K562 (cell line): ENCODE measurements around the gene EIPR1. TPM values are rescaled to one million over a fixed set of nuclear protein-coding genes. Genes with fewer than 3 reads are reported as not detected.

Source experiments
- ATAC-seq: fragments of 200-7000 bp; cut with Tn5 transposase; 3 replicates; pipeline ENCODE4 v1.9.1; 2020; ENCODE audit warnings: moderate library complexity
- BruUV-seq: library from RNA; stranded (reverse); fragments of 400-500 nt; replicated peaks from 2 replicates; lab custom pipeline; 2021; lab: Mats Ljungman, UMichigan
- CTCF ChIA-PET: fragments of 300-600 bp; formaldehyde crosslinking; extraction: SDS; loops from one replicate; lab custom pipeline; 2021; ENCODE audit warnings: low intra/inter-chr PET ratio; lab: Yijun Ruan, JAX
- POLR2A ChIA-PET: fragments of 300-600, 350-650 bp; sonication (Branson Sonifier 250); formaldehyde crosslinking; extraction: SDS; loops from one replicate; lab custom pipeline; 2021; ENCODE audit warnings: antibody characterized with exemption, inconsistent platforms; lab: Yijun Ruan, JAX
- DNase-seq, 4 experiments: peaks; one replicate each; pipeline versions ENCODE4 v3.0.0 to v3.0.0-alpha.2; 2011 to 2018; ENCODE audit warnings: low spot score in 3 of 4, mixed read lengths in 3 of 4; ENCODE audit errors: extremely low read depth in 1 of 4
- FAIRE-seq: peaks from 2 replicates; lab custom pipeline; 2011; peaks lifted over from hg19 to GRCh38; lab: Jason Lieb, UNC
- H2AFZ ChIP-seq: 2 replicates; pipeline ENCODE4 v1.6.0; 2011; ENCODE audit warnings: low read depth, low read length, control low read depth, inconsistent platforms
- H3K27ac ChIP-seq: fragments of 200-600 bp; 3 replicates; pipeline ENCODE4 v1.8.0; 2011; ENCODE audit warnings: low read depth, mild to moderate bottlenecking, control low read depth, inconsistent platforms, low read length, moderate library complexity, mixed read lengths; ENCODE audit errors: extremely low read depth
- H3K27me3 ChIP-seq, 2 experiments: fragments of 300-600 bp in 1 of 2; 2 replicates in 1 of 2; 3 replicates in 1 of 2; pipeline versions ENCODE4 v1.6.0 to v1.8.0; 2011; ENCODE audit warnings: inconsistent platforms in 2 of 2, low read length in 2 of 2, mild to moderate bottlenecking in 1 of 2, mixed read lengths in 1 of 2, moderate library complexity in 1 of 2; ENCODE audit not compliant: control insufficient read depth in 2 of 2, insufficient read depth in 2 of 2
- H3K36me3 ChIP-seq: fragments of 300-600 bp; 3 replicates; pipeline ENCODE4 v1.8.0; 2011; ENCODE audit warnings: mild to moderate bottlenecking, low read length, inconsistent platforms; ENCODE audit not compliant: control insufficient read depth, insufficient read depth
- H3K4me1 ChIP-seq, 2 experiments: fragments of 200-600 bp in 1 of 2; replicated peaks in 1 of 2; 2 replicates in 1 of 2; 3 replicates in 1 of 2; pipeline versions ENCODE4 v1.5.1 to v1.8.0; 2011; ENCODE audit warnings: inconsistent platforms in 2 of 2, low read length in 2 of 2, mild to moderate bottlenecking in 1 of 2, mixed read lengths in 1 of 2, moderate library complexity in 1 of 2; ENCODE audit not compliant: control insufficient read depth in 2 of 2, insufficient read depth in 2 of 2
- H3K4me2 ChIP-seq: 2 replicates; pipeline ENCODE4 v1.6.1; 2011; ENCODE audit warnings: low read length, control low read depth, inconsistent platforms, mixed read lengths; ENCODE audit not compliant: insufficient read depth
- H3K4me3 ChIP-seq: fragments of 200-600 bp; sonication (generic), shearing (Covaris generic); 2 replicates; pipeline ENCODE4 v1.5.1; 2016; ENCODE audit warnings: control low read depth, inconsistent platforms
- H3K79me2 ChIP-seq: fragments of 200-600 bp; 3 replicates; pipeline ENCODE4 v1.8.0; 2011; ENCODE audit warnings: low read length, inconsistent platforms; ENCODE audit not compliant: control insufficient read depth, insufficient read depth
- H3K9ac ChIP-seq, 2 experiments: 2 replicates each; pipeline versions ENCODE4 v1.6.0 to v1.6.1; 2011; ENCODE audit warnings: low read depth in 2 of 2, low read length in 2 of 2, control low read depth in 1 of 2, inconsistent platforms in 1 of 2, mild to moderate bottlenecking in 1 of 2, mixed read lengths in 1 of 2; ENCODE audit not compliant: insufficient read depth in 1 of 2
- H3K9me1 ChIP-seq: one replicate; pipeline ENCODE4 v1.6.0; 2011; ENCODE audit warnings: inconsistent platforms, mild to moderate bottlenecking, low read length, moderate library complexity; ENCODE audit not compliant: control insufficient read depth, insufficient read depth
- H3K9me3 ChIP-seq: replicated peaks from 2 replicates; pipeline ENCODE4 v1.5.1; 2011; ENCODE audit warnings: low read depth, low read length, inconsistent platforms; ENCODE audit not compliant: control insufficient read depth, insufficient read depth
- H4K20me1 ChIP-seq: replicated peaks from 2 replicates; pipeline ENCODE4 v1.6.1; 2011; ENCODE audit warnings: low read length, inconsistent platforms, mixed read lengths; ENCODE audit not compliant: control insufficient read depth, insufficient read depth
- DPF2 ChIP-seq: fragments of 450-650 bp; IDR thresholded peaks from 2 replicates; pipeline ENCODE4 v1.6.1; 2016
- ELF4 ChIP-seq: fragments of 450-650 bp; formaldehyde crosslinking; IDR thresholded peaks from 2 replicates; pipeline ENCODE4 v1.4.0; 2022; ENCODE audit warnings: missing genetic modification characterization
- FOXJ3 ChIP-seq: sonication (generic); formaldehyde crosslinking; IDR thresholded peaks from 2 replicates; pipeline ENCODE4 v1.4.0; 2020; ENCODE audit warnings: mild to moderate bottlenecking, missing genetic modification reagents
- GABPA ChIP-seq: fragments of 200-800 bp; sonication (Bioruptor generic); conservative IDR thresholded peaks from 2 replicates; pipeline ENCODE4 v1.6.1; 2016; ENCODE audit warnings: low read depth, missing genetic modification characterization, missing compliant biosample characterization
- IFI16 ChIP-seq: fragments of 250-450 bp; sonication (Bioruptor Pico); IDR thresholded peaks from 2 replicates; pipeline ENCODE4 v2.1.2; 2022; ENCODE audit warnings: mild to moderate bottlenecking, inconsistent platforms
- JUND ChIP-seq, 2 experiments: IDR thresholded peaks; 2 replicates in 1 of 2; 3 replicates in 1 of 2; pipeline ENCODE4 v1.6.1; 2011; ENCODE audit warnings: borderline replicate concordance in 2 of 2, low read depth in 2 of 2, low read length in 2 of 2, improper control_type of control experiment in 1 of 2, missing biosample characterization in 1 of 2, missing genetic modification characterization in 1 of 2, missing genetic modification reagents in 1 of 2
- MAFF ChIP-seq: IDR thresholded peaks from 2 replicates; pipeline ENCODE4 v1.6.1; 2012; ENCODE audit warnings: low read length, improper control_type of control experiment
- MECOM ChIP-seq: fragments of 250-450 bp; sonication (Bioruptor Pico); IDR thresholded peaks from 2 replicates; pipeline ENCODE4 v1.8.0; 2022; ENCODE audit warnings: inconsistent platforms
- NCOA4 ChIP-seq: fragments of 450-650 bp; IDR thresholded peaks from 2 replicates; pipeline ENCODE4 v1.6.1; 2018; ENCODE audit warnings: mild to moderate bottlenecking; ENCODE audit not compliant: partially characterized antibody
- NFE2 ChIP-seq: IDR thresholded peaks from 2 replicates; pipeline ENCODE4 v1.6.1; 2014; ENCODE audit warnings: antibody characterized with exemption, low read depth
- PPARD ChIP-seq: fragments of 250-450 bp; sonication (Bioruptor Pico); IDR thresholded peaks from 2 replicates; pipeline ENCODE4 v1.8.0; 2022; ENCODE audit warnings: inconsistent platforms, mild to moderate bottlenecking, moderate library complexity
- RBM14 ChIP-seq: fragments of 200-400 bp; formaldehyde crosslinking; IDR thresholded peaks from 2 replicates; pipeline ENCODE4 v1.6.1; 2018; ENCODE audit warnings: low read depth, mild to moderate bottlenecking, low read length, moderate library complexity, borderline replicate concordance; ENCODE audit not compliant: insufficient read depth
- RUNX1 ChIP-seq: sonication (generic); IDR thresholded peaks from 2 replicates; pipeline ENCODE4 v1.6.1; 2016; ENCODE audit warnings: antibody characterized with exemption, low read depth
- SP2 ChIP-seq: IDR thresholded peaks from 2 replicates; pipeline ENCODE4 v1.6.1; 2011; ENCODE audit warnings: mild to moderate bottlenecking, low read depth, low read length, moderate library complexity; ENCODE audit not compliant: poor library complexity, severe bottlenecking; ENCODE audit errors: extremely low read depth
- ZNF445 ChIP-seq: fragments of 250-450 bp; sonication (Bioruptor Pico); IDR thresholded peaks from 2 replicates; pipeline ENCODE4 v1.4.0; 2020; ENCODE audit warnings: low read depth, mild to moderate bottlenecking, moderate library complexity
- ZNF449 ChIP-seq: fragments of 250-450 bp; sonication (Bioruptor Pico); IDR thresholded peaks from 2 replicates; pipeline ENCODE4 v1.8.0; 2022; ENCODE audit warnings: moderate library complexity, mild to moderate bottlenecking, inconsistent platforms
- ZNF592 ChIP-seq: fragments of 450-650 bp; IDR thresholded peaks from 2 replicates; pipeline ENCODE4 v1.6.1; 2017; ENCODE audit warnings: antibody characterized with exemption, mild to moderate bottlenecking
- WGBS: fragments of 100-300 bp; shearing (Covaris generic); methylation state at CpG from one replicate; pipeline ENCODE4 v1.1.6; 2016; ENCODE audit warnings: low coverage, mixed read lengths; ENCODE audit not compliant: insufficient coverage; ENCODE audit errors: missing lambda C conversion rate; 5-methylcytosine and 5-hydroxymethylcytosine counted together
- in situ Hi-C: fragments of 300-500 bp; cut with MboI; formaldehyde crosslinking; loops from 4 replicates; pipeline ENCODE4 v1.15.0; 2018; ENCODE audit warnings: inconsistent platforms, mixed read lengths
- intact Hi-C: fragments of 100-400 bp; cut with micrococcal nuclease; formaldehyde crosslinking; loops from 2 replicates; pipeline ENCODE4 v1.14.2; 2022
- polyA plus RNA-seq, 8 experiments: library from polyadenylated mRNA; depleted of rRNA in 4 of 8; stranded (reverse) in 5 of 8; unstranded in 3 of 8; fragments of >200 nt; fragmentation: Nextera tagmentation in 2 of 8; fragmentation: Illumina TruSeq in 1 of 8; extraction: Ambion mirVana in 2 of 8; extraction: Trizol in 1 of 8; gene quantifications; 2 replicates each; pipeline versions ENCODE4 v1.2.1 to v1.2.3, GENCODE V29; 2011 to 2014; ENCODE audit warnings: inconsistent platforms in 1 of 8, missing spikeins in 1 of 8
- total RNA-seq, 7 experiments: library from RNA; depleted of rRNA in 6 of 7; stranded (reverse); fragments of >200 nt in 6 of 7; fragmentation: Illumina TruSeq in 2 of 7; extraction: Trizol in 2 of 7; gene quantifications; 2 replicates each; pipeline versions ENCODE4 v1.2.1 to v1.2.3, GENCODE V29; 2011 to 2021; ENCODE audit warnings: low replicate concordance in 1 of 7

Gene EIPR1
- total and polyA plus RNA-seq, 9 of the 15 experiments (the other 6 are each of a cell fraction or from before 2014, with no cell fraction given), result 19.9 to 54.4 (median 35.9) TPM

- ATAC-seq (no peak), FAIRE-seq (no peak), DNase-seq (no peak)
- H2AFZ ChIP-seq, result no peak overlapping the region
- no peaks in the 10 kb centered on the region for H3K9me1 ChIP-seq
- ChIA-PET POLR2A (no interaction called here), CTCF (no interaction called here)
- intact Hi-C loops, result no loop called here
- H3K27ac ChIP-seq, result no peak overlapping the region
- peaks cover 13% of the 10 kb centered on the region; the same call in 1 of the 3 replicates for H3K36me3 ChIP-seq
- in situ Hi-C loops, result no loop called here
- no peak overlapping the region for H3K4me2 ChIP-seq
- H3K4me3 ChIP-seq, result no peak overlapping the region
- peaks cover 0 to 19% of the 10 kb centered on the region in 2 experiments; a peak in 1 of 5 replicates for H3K4me1 ChIP-seq
- 0 out of 2 replicates have a peak, but pooled peaks cover 6% of the 10 kb centered on the region for H4K20me1 ChIP-seq
- 90% methylated on average over 18 of the region's 18 CpGs for WGBS
- no peaks in the 10 kb centered on the region for H3K27me3 ChIP-seq
- H3K79me2 ChIP-seq, result no peaks in the 10 kb centered on the region
- H3K9me3 ChIP-seq, result no peaks in the 10 kb centered on the region
- no TSS peak for BruUV-seq
- H3K9ac ChIP-seq, result peak overlapping the region in 1 of 2 experiments; percentile 33; a peak in 1 of 4 replicates
- TF ChIP-seq NCOA4, result no peak
- TF ChIP-seq ZNF445 (CRISPR knock-in tag), result no peak
- TF ChIP-seq MAFF, result no peak
- TF ChIP-seq IFI16, result no peak
- TF ChIP-seq NFE2, result no peak
- no peak for TF ChIP-seq ELF4 (CRISPR knock-in tag)
- TF ChIP-seq FOXJ3 (CRISPR knock-in tag), result no peak
- TF ChIP-seq RBM14, result no peak
- TF ChIP-seq RUNX1, result no peak
- TF ChIP-seq GABPA (tag), result no peak
- TF ChIP-seq SP2, result no peak
- no peak for TF ChIP-seq JUND (IDR thresholded peaks at IDR 0.05; ENCODE audit: borderline replicate concordance, low read depth, low read length)
- no peak for TF ChIP-seq JUND (tag; IDR thresholded peaks at IDR 0.05; ENCODE audit: borderline replicate concordance, low read depth, low read length)
- no peak for TF ChIP-seq DPF2
- no peak for TF ChIP-seq ZNF592
- no peak for TF ChIP-seq PPARD (CRISPR knock-in tag)
- no peak for TF ChIP-seq MECOM (CRISPR knock-in tag)
- no peak for TF ChIP-seq ZNF449 (CRISPR knock-in tag)
Measured at GRCh38 chr2:3322311-3322970, 55.2 kb downstream of the EIPR1 start.
